H1 (cell line): ENCODE results near the gene GNG12. TPM values are rescaled to one million over a fixed set of nuclear protein-coding genes. Genes with fewer than 3 reads are reported as not detected.

Source experiments
- CTCF ChIA-PET: fragments of 300-600 bp; sonication (Branson Sonifier 250); formaldehyde crosslinking; loops from one replicate; lab custom pipeline; 2021; ENCODE audit not compliant: partially characterized antibody; lab: Charles Lee
- POLR2A ChIA-PET: fragments of 300-600 bp; sonication (Branson Sonifier 250); formaldehyde crosslinking; loops from one replicate; lab custom pipeline; 2021; ENCODE audit warnings: inconsistent platforms; ENCODE audit not compliant: partially characterized antibody; lab: Charles Lee
- DNase-seq, 2 experiments: peaks; one replicate each; pipeline versions ENCODE4 v3.0.0 to v3.0.0-alpha.2; 2010 to 2022; ENCODE audit warnings: low spot score in 2 of 2, low read depth in 1 of 2, mixed read lengths in 1 of 2
- FAIRE-seq: peaks from 2 replicates; lab custom pipeline; 2011; peaks lifted over from hg19 to GRCh38; lab: Jason Lieb, UNC
- H2AFZ ChIP-seq: 2 replicates; pipeline ENCODE4 v1.8.1; 2012; ENCODE audit warnings: low read length, inconsistent platforms
- H2AK5ac ChIP-seq: 2 replicates; pipeline ENCODE4 v1.6.1; 2013; ENCODE audit warnings: low read depth, low read length
- H2BK120ac ChIP-seq: replicated peaks from 2 replicates; pipeline ENCODE3; 2013; ENCODE audit warnings: low read depth, low read length, inconsistent platforms
- H2BK12ac ChIP-seq: 2 replicates; pipeline ENCODE4 v1.6.1; 2013; ENCODE audit warnings: low read depth, low read length
- H2BK15ac ChIP-seq: 2 replicates; pipeline ENCODE4 v1.6.1; 2013; ENCODE audit warnings: low read length
- H2BK20ac ChIP-seq: 2 replicates; pipeline ENCODE4 v1.6.1; 2013; ENCODE audit warnings: low read length
- H2BK5ac ChIP-seq: 2 replicates; pipeline ENCODE4 v1.6.1; 2013; ENCODE audit warnings: low read depth, low read length
- H3K14ac ChIP-seq: 2 replicates; pipeline ENCODE4 v1.6.1; 2013; ENCODE audit warnings: inconsistent platforms; ENCODE audit not compliant: insufficient read length
- H3K18ac ChIP-seq: 2 replicates; pipeline ENCODE4 v1.6.1; 2013; ENCODE audit warnings: low read length; ENCODE audit errors: extremely low read depth
- H3K23ac ChIP-seq: 2 replicates; pipeline ENCODE4 v1.6.1; 2013; ENCODE audit warnings: inconsistent platforms; ENCODE audit not compliant: insufficient read length
- H3K23me2 ChIP-seq: 2 replicates; pipeline ENCODE4 v1.6.1; 2013; ENCODE audit warnings: low read depth, low read length
- H3K27ac ChIP-seq: 2 replicates; pipeline ENCODE4 v1.6.1; 2011; ENCODE audit warnings: low read depth, low read length, inconsistent platforms
- H3K27me3 ChIP-seq, 4 experiments: replicated peaks in 1 of 4; 1 replicate in 1 of 4; 2 replicates in 3 of 4; pipeline versions ENCODE4 v1.6.1 to v1.8.1; 2011 to 2013; ENCODE audit warnings: low read length in 3 of 4, mild to moderate bottlenecking in 3 of 4, inconsistent platforms in 2 of 4, mixed read lengths in 2 of 4, moderate library complexity in 1 of 4; ENCODE audit not compliant: control insufficient read depth in 3 of 4, insufficient read depth in 3 of 4; ENCODE audit errors: extremely low read depth in 1 of 4
- H3K36me3 ChIP-seq, 4 experiments: 2 replicates each; pipeline versions ENCODE4 v1.6.1 to v1.8.1; 2011 to 2013; ENCODE audit warnings: mild to moderate bottlenecking in 4 of 4, low read length in 3 of 4, moderate library complexity in 2 of 4, control low read depth in 1 of 4, inconsistent platforms in 1 of 4; ENCODE audit not compliant: insufficient read depth in 4 of 4, control insufficient read depth in 2 of 4
- H3K4ac ChIP-seq: replicated peaks from 2 replicates; pipeline ENCODE3; 2013; ENCODE audit warnings: low read length, low read depth, mixed read lengths, inconsistent platforms; ENCODE audit not compliant: insufficient read length
- H3K4me1 ChIP-seq, 4 experiments: replicated peaks in 1 of 4; 1 replicate in 1 of 4; 2 replicates in 3 of 4; pipeline versions ENCODE4 v1.6.1 to v1.8.1; 2011 to 2013; ENCODE audit warnings: low read length in 3 of 4, inconsistent platforms in 2 of 4, mixed read lengths in 1 of 4; ENCODE audit not compliant: insufficient read depth in 4 of 4, control insufficient read depth in 3 of 4
- H3K4me2 ChIP-seq, 2 experiments: 2 replicates each; pipeline versions ENCODE4 v1.6.1 to v1.8.1; 2011 to 2013; ENCODE audit warnings: low read depth in 2 of 2, low read length in 2 of 2, control low read depth in 1 of 2, inconsistent platforms in 1 of 2, mild to moderate bottlenecking in 1 of 2; ENCODE audit not compliant: insufficient read depth in 1 of 2
- H3K4me3 ChIP-seq, 4 experiments: fragments of 200-600, 300-600 bp in 1 of 4; sonication (generic), shearing (Covaris generic), sonication (Bioruptor Twin) in 1 of 4; 2 replicates each; pipeline versions ENCODE4 v1.5.1 to v1.8.1; 2011 to 2016; ENCODE audit warnings: low read length in 4 of 4, low read depth in 3 of 4, control low read depth in 2 of 4, inconsistent platforms in 2 of 4, mild to moderate bottlenecking in 2 of 4, mixed read lengths in 1 of 4, moderate library complexity in 1 of 4; ENCODE audit not compliant: insufficient read depth in 2 of 4; ENCODE audit errors: extremely low read depth in 1 of 4
- H3K56ac ChIP-seq: replicated peaks from 2 replicates; pipeline ENCODE3; 2013; ENCODE audit warnings: low read depth, mild to moderate bottlenecking, mixed read lengths, low read length, inconsistent platforms; ENCODE audit not compliant: insufficient read length
- H3K79me1 ChIP-seq: 2 replicates; pipeline ENCODE4 v1.6.1; 2013; ENCODE audit warnings: low read depth, low read length, control low read depth
- H3K79me2 ChIP-seq, 2 experiments: 2 replicates each; pipeline versions ENCODE4 v1.6.1 to v1.8.1; 2012 to 2013; ENCODE audit warnings: low read length in 2 of 2, mild to moderate bottlenecking in 2 of 2, inconsistent platforms in 1 of 2; ENCODE audit not compliant: insufficient read depth in 2 of 2, control insufficient read depth in 1 of 2
- H3K9ac ChIP-seq, 4 experiments: replicated peaks in 1 of 4; 1 replicate in 1 of 4; 2 replicates in 3 of 4; pipeline versions ENCODE4 v1.6.1 to v1.8.1; 2011 to 2013; ENCODE audit warnings: low read depth in 3 of 4, low read length in 3 of 4, control low read depth in 2 of 4, mild to moderate bottlenecking in 2 of 4, moderate library complexity in 2 of 4, inconsistent platforms in 1 of 4; ENCODE audit errors: extremely low read depth in 1 of 4
- H3K9me3 ChIP-seq, 2 experiments: 2 replicates each; pipeline versions ENCODE4 v1.6.1 to v1.8.1; 2012 to 2013; ENCODE audit warnings: mild to moderate bottlenecking in 2 of 2, moderate library complexity in 2 of 2, control low read depth in 1 of 2, inconsistent platforms in 1 of 2, low read depth in 1 of 2, low read length in 1 of 2, mixed read lengths in 1 of 2; ENCODE audit not compliant: insufficient read depth in 2 of 2
- H4K20me1 ChIP-seq, 2 experiments: replicated peaks in 1 of 2; 2 replicates each; pipeline versions ENCODE3 to v1.8.1; 2011 to 2013; ENCODE audit warnings: inconsistent platforms in 2 of 2, low read length in 2 of 2, mild to moderate bottlenecking in 1 of 2; ENCODE audit not compliant: insufficient read depth in 2 of 2, control insufficient read depth in 1 of 2
- H4K5ac ChIP-seq: 2 replicates; pipeline ENCODE4 v1.6.1; 2013; ENCODE audit warnings: low read length, low read depth, mixed read lengths, inconsistent platforms; ENCODE audit not compliant: insufficient read length
- H4K8ac ChIP-seq: 2 replicates; pipeline ENCODE4 v1.8.0; 2013; ENCODE audit warnings: mild to moderate bottlenecking, moderate library complexity, low read length, inconsistent platforms; ENCODE audit not compliant: insufficient read depth; ENCODE audit errors: extremely low read depth
- H4K91ac ChIP-seq: replicated peaks from 2 replicates; pipeline ENCODE3; 2013; ENCODE audit warnings: low read length, mixed read lengths, inconsistent platforms; ENCODE audit not compliant: insufficient read length
- CHD1 ChIP-seq: IDR thresholded peaks from 2 replicates; pipeline ENCODE4 v1.6.1; 2012; ENCODE audit warnings: low read depth, low read length, improper control_type of control experiment
- CHD2 ChIP-seq: IDR thresholded peaks from 2 replicates; pipeline ENCODE4 v1.6.1; 2012; ENCODE audit warnings: low read length, improper control_type of control experiment
- KDM1A ChIP-seq: fragments of 200-600, 300-600 bp; sonication (generic); IDR thresholded peaks from 2 replicates; pipeline ENCODE4 v1.7.1; 2016; ENCODE audit warnings: mild to moderate bottlenecking, low read length, borderline replicate concordance
- MAX ChIP-seq: IDR thresholded peaks from 2 replicates; pipeline ENCODE4 v1.6.1; 2012; ENCODE audit warnings: inconsistent platforms
- SIRT6 ChIP-seq: IDR thresholded peaks from one replicate; pipeline ENCODE4 v1.7.1; 2012; ENCODE audit warnings: low read length, inconsistent platforms
- SRF ChIP-seq: IDR thresholded peaks from 2 replicates; pipeline ENCODE4 v1.6.1; 2011; ENCODE audit warnings: mild to moderate bottlenecking, low read depth, low read length, moderate library complexity
- TBP ChIP-seq: IDR thresholded peaks from 2 replicates; pipeline ENCODE4 v1.6.1; 2011; ENCODE audit warnings: low read depth, low read length, improper control_type of control experiment
- WGBS, 2 experiments: shearing (Covaris generic) in 1 of 2; methylation state at CpG; one replicate each; pipeline versions ENCODE4 v1.1.6 to v1.1.7; 2013 to 2015; ENCODE audit warnings: low lambda C conversion rate in 2 of 2, mixed read lengths in 2 of 2, inconsistent platforms in 1 of 2, low coverage in 1 of 2, missing lambda C conversion rate in 1 of 2; ENCODE audit not compliant: insufficient replicate concordance in 2 of 2, insufficient coverage in 1 of 2, insufficient read length in 1 of 2; ENCODE audit errors: extremely low coverage in 1 of 2, missing lambda C conversion rate in 1 of 2; 5-methylcytosine and 5-hydroxymethylcytosine counted together
- polyA plus RNA-seq, 7 experiments: library from polyadenylated mRNA; depleted of rRNA in 3 of 7; stranded (reverse) in 5 of 7; unstranded in 2 of 7; fragments of >200 nt in 5 of 7; fragments of 200-250 nt in 2 of 7; gene quantifications; 1 replicate in 5 of 7; 2 replicates in 1 of 7; 4 replicates in 1 of 7; pipeline versions ENCODE4 v1.2.1 to v1.2.3, GENCODE V29; 2011 to 2013; ENCODE audit warnings: missing spikeins in 2 of 7, mixed read lengths in 2 of 7
- total RNA-seq: library from RNA; stranded (reverse); fragmentation: NEBNext Ultra II Directional; extraction: Animal tissue kit (Norgen Biotek cat#: 25700); gene quantifications from 2 replicates; pipeline ENCODE4 v1.2.1, GENCODE V29; 2021

Gene GNG12
- total and polyA plus RNA-seq, 2 of the 8 experiments (the other 6 are each of a cell fraction or from before 2014, with no cell fraction given): 11.4 to 35.8 TPM

GRCh38 chr1:67816095-67816475, 17.2 kb downstream of the GNG12 start:
- Histone ChIP-seq H3K36me3 (no peaks in the 10 kb centered on the region), H3K4me3 (no peak overlapping the region), H3K56ac (no peak overlapping the region), H3K18ac (no peak overlapping the region), H2BK15ac (no peak overlapping the region), H3K4ac (no peak overlapping the region), H3K4me1 (no peaks in the 10 kb centered on the region; a peak in 3 of 7 replicates), H3K27ac (no peak overlapping the region), H4K20me1 (peaks cover 1 to 4% of the 10 kb centered on the region in 2 experiments), H4K8ac (no peak overlapping the region), H3K27me3 (no peaks in the 10 kb centered on the region), H3K23me2 (no peaks in the 10 kb centered on the region), H3K79me1 (no peaks in the 10 kb centered on the region; the same call in 1 of the 2 replicates), H2AK5ac (no peak overlapping the region), H3K79me2 (no peaks in the 10 kb centered on the region), H3K23ac (no peak overlapping the region), H3K9me3 (no peaks in the 10 kb centered on the region), H3K14ac (no peak overlapping the region), H3K4me2 (no peak overlapping the region), H2BK5ac (no peak overlapping the region), H2BK12ac (no peak overlapping the region), H2BK20ac (no peak overlapping the region), H2AFZ (no peak overlapping the region), H2BK120ac (no peak overlapping the region), H4K5ac (no peak overlapping the region), H3K9ac (no peak overlapping the region), H4K91ac (no peak overlapping the region)
- DNase-seq (no peak), FAIRE-seq (no peak)
- CTCF ChIA-PET: interaction anchor here (0.8 to 4.3 kb wide), 7 partner anchors 12 to 54 kb away, joined by 3 to 26 read pairs (median 3); no protein-coding TSS in a partner anchor
- WGBS, 2 experiments: 89% methylated on average over 6 of the region's 7 CpGs; no CpG with 5 or more reads in 1 of the 2 experiments
- POLR2A ChIA-PET: interaction anchor here (2.0 kb wide), 1 partner anchor 16 kb away, joined by 6 read pairs; no protein-coding TSS in a partner anchor
- TF ChIP-seq MAX: no peak
- no peak for TF ChIP-seq CHD1
- no peak for TF ChIP-seq SIRT6
- TF ChIP-seq KDM1A: no peak
- no peak for TF ChIP-seq SRF
- no peak for TF ChIP-seq TBP
- no peak for TF ChIP-seq CHD2
